OCI-LY7 (cell line): Measurements from ENCODE around the gene BEX2. TPM values are rescaled to one million over a fixed set of nuclear protein-coding genes. Genes with fewer than 3 reads are reported as not detected.

Experiments
- BruUV-seq: library from RNA; stranded (reverse); fragments of 400-500 nt; replicated peaks from 2 replicates; lab custom pipeline; 2021; lab: Mats Ljungman, UMichigan
- CTCF ChIA-PET: fragments of 300-600 bp; sonication (Branson Sonifier 250); formaldehyde crosslinking; loops from one replicate; lab custom pipeline; 2022; ENCODE audit warnings: antibody characterized with exemption; ENCODE audit not compliant: unreplicated experiment; lab: Charles Lee
- POLR2A ChIA-PET: fragments of 300-600 bp; sonication (Branson Sonifier 250); formaldehyde crosslinking; loops from one replicate; lab custom pipeline; 2022; ENCODE audit warnings: antibody characterized with exemption; lab: Charles Lee
- DNase-seq: peaks from one replicate; pipeline ENCODE4 v3.0.0-alpha.2; 2015; ENCODE audit warnings: low spot score
- H2AFZ ChIP-seq: fragments of 200-600 bp; sonication (generic), shearing (Covaris generic); 2 replicates; pipeline ENCODE4 v1.6.1; 2014; ENCODE audit warnings: mild to moderate bottlenecking, antibody characterized with exemption, low read length, moderate library complexity
- H3K27ac ChIP-seq: fragments of 200-600 bp; sonication (generic); 2 replicates; pipeline ENCODE4 v1.5.1; 2014; ENCODE audit warnings: mixed run types, low read depth, mild to moderate bottlenecking, moderate library complexity, low read length, inconsistent platforms; ENCODE audit not compliant: poor library complexity, severe bottlenecking
- H3K36me3 ChIP-seq: fragments of 200-600 bp; sonication (generic); 2 replicates; pipeline ENCODE4 v1.6.1; 2014; ENCODE audit warnings: mild to moderate bottlenecking, antibody characterized with exemption, low read length, moderate library complexity, mixed read lengths; ENCODE audit not compliant: insufficient read depth
- H3K4me1 ChIP-seq: fragments of 200-600 bp; sonication (generic); 2 replicates; pipeline ENCODE4 v1.5.1; 2014; ENCODE audit warnings: mild to moderate bottlenecking, low read length; ENCODE audit not compliant: insufficient read depth, poor library complexity, severe bottlenecking
- H3K4me2 ChIP-seq: fragments of 200-600 bp; sonication (generic); 2 replicates; pipeline ENCODE4 v1.6.1; 2014; ENCODE audit warnings: mild to moderate bottlenecking, low read length
- H3K4me3 ChIP-seq: fragments of 200-600 bp; sonication (generic); 2 replicates; pipeline ENCODE4 v1.5.1; 2014; ENCODE audit warnings: mild to moderate bottlenecking, low read depth, low read length; ENCODE audit not compliant: poor library complexity, severe bottlenecking
- H3K79me2 ChIP-seq: fragments of 200-600 bp; sonication (generic); 2 replicates; pipeline ENCODE4 v1.6.1; 2016; ENCODE audit warnings: low read depth, mild to moderate bottlenecking, low read length, moderate library complexity, mixed read lengths; ENCODE audit not compliant: insufficient read depth
- H3K9me2 ChIP-seq: fragments of 200-600 bp; sonication (generic); 2 replicates; pipeline ENCODE4 v1.6.1; 2016; ENCODE audit warnings: mild to moderate bottlenecking, low read length, mixed read lengths; ENCODE audit not compliant: insufficient read depth
- H3K9me3 ChIP-seq: fragments of 200-600 bp; sonication (generic); 2 replicates; pipeline ENCODE4 v1.6.1; 2014; ENCODE audit warnings: mild to moderate bottlenecking, mixed run types, low read length, mixed read lengths
- H4K20me1 ChIP-seq: fragments of 200-600 bp; sonication (generic); 2 replicates; pipeline ENCODE4 v1.6.1; 2014; ENCODE audit warnings: mild to moderate bottlenecking, antibody characterized with exemption, low read length, moderate library complexity, mixed read lengths; ENCODE audit not compliant: insufficient read depth
- CTCF ChIP-seq: fragments of 200-600 bp; sonication (generic); conservative IDR thresholded peaks from 2 replicates; pipeline ENCODE4 v1.5.1; 2014; ENCODE audit warnings: mild to moderate bottlenecking, antibody characterized with exemption, low read length, moderate library complexity, mixed read lengths
- EZH2phosphoT487 ChIP-seq: fragments of 200-600 bp; sonication (generic); IDR thresholded peaks from 2 replicates; pipeline ENCODE4 v1.6.1; 2018; ENCODE audit warnings: low read depth, borderline replicate concordance, mild to moderate bottlenecking, mixed run types, antibody characterized with exemption, low read length, moderate library complexity, mixed read lengths
- intact Hi-C: fragments of 100-400 bp; cut with micrococcal nuclease; formaldehyde crosslinking; loops from one replicate; pipeline ENCODE4 v1.10.0; 2022; ENCODE audit not compliant: unreplicated experiment
- total RNA-seq, 2 experiments: library from RNA; depleted of rRNA in 1 of 2; stranded (reverse); fragments of >200 nt in 1 of 2; shearing (Covaris generic) in 1 of 2; gene quantifications; 2 replicates each; pipeline ENCODE4 v1.2.3, GENCODE V29; 2014 to 2022

The BEX2 gene
- total RNA-seq, 2 experiments from 2014 or later = 4.9 to 5.7 TPM

GRCh38 chrX:103347682-103348397 lies 37.0 kb upstream of the BEX2 start:
- no peak overlapping the region for H3K4me2 ChIP-seq
- no peaks in the 10 kb centered on the region for H4K20me1 ChIP-seq
- TF ChIP-seq CTCF (no peak), EZH2phosphoT487 (no peak)
- H3K4me1 ChIP-seq = no peaks in the 10 kb centered on the region
- H3K4me3 ChIP-seq = no peak overlapping the region
- ChIA-PET CTCF (no interaction called here), POLR2A (interaction anchor here (0.6 kb wide), 1 partner anchor 12 kb away, joined by 3 read pairs; no protein-coding TSS in a partner anchor)
- no peaks in the 10 kb centered on the region for H3K9me2 ChIP-seq
- no peaks in the 10 kb centered on the region for H3K36me3 ChIP-seq
- H3K27ac ChIP-seq = no peak overlapping the region
- intact Hi-C loops = no loop called here
- H3K79me2 ChIP-seq = no peaks in the 10 kb centered on the region
- no peak for DNase-seq
- no TSS peak for BruUV-seq
- H3K9me3 ChIP-seq = no peaks in the 10 kb centered on the region
- H2AFZ ChIP-seq = no peak overlapping the region

- no peaks in the 10 kb centered on the region for H3K4me1 ChIP-seq
- no peak overlapping the region for H3K4me3 ChIP-seq
- no TSS peak for BruUV-seq
- H3K79me2 ChIP-seq = no peaks in the 10 kb centered on the region
- ChIA-PET POLR2A (no interaction called here), CTCF (no interaction called here)
- no peaks in the 10 kb centered on the region for H4K20me1 ChIP-seq
- no peaks in the 10 kb centered on the region for H3K9me3 ChIP-seq
- no peak for DNase-seq
- H2AFZ ChIP-seq = no peak overlapping the region
- H3K4me2 ChIP-seq = no peak overlapping the region
- TF ChIP-seq CTCF = no peak
- TF ChIP-seq EZH2phosphoT487 = no peak
- no peaks in the 10 kb centered on the region for H3K36me3 ChIP-seq
- intact Hi-C loops = no loop called here
- no peaks in the 10 kb centered on the region for H3K9me2 ChIP-seq
- no peak overlapping the region for H3K27ac ChIP-seq
Measured at GRCh38 chrX:103344606-103345005, 33.8 kb upstream of the BEX2 start.

GRCh38 chrX:103343105-103343504 lies 32.3 kb upstream of the BEX2 start:
- Histone ChIP-seq H4K20me1 (no peaks in the 10 kb centered on the region), H3K9me3 (no peaks in the 10 kb centered on the region), H3K4me3 (no peak overlapping the region), H2AFZ (no peak overlapping the region; the same call in 1 of the 2 replicates), H3K36me3 (no peaks in the 10 kb centered on the region), H3K27ac (no peak overlapping the region), H3K9me2 (no peaks in the 10 kb centered on the region), H3K4me2 (no peak overlapping the region), H3K79me2 (no peaks in the 10 kb centered on the region), H3K4me1 (no peaks in the 10 kb centered on the region)
- peak; percentile 33 for DNase-seq
- TF ChIP-seq EZH2phosphoT487 (no peak), CTCF (peak; percentile 74)
- ChIA-PET POLR2A (no interaction called here), CTCF (no interaction called here)
- intact Hi-C loops = loop anchor here (1.0 kb wide), 1 partner anchor 121 kb away; no protein-coding TSS in a partner anchor
- BruUV-seq = no TSS peak
